SJSA1 (cell line): ENCODE data around the gene LMO2. TPM values are rescaled to one million over a fixed set of nuclear protein-coding genes. Genes with fewer than 3 reads are reported as not detected.

Source experiments
- DNase-seq, 2 experiments: peaks; one replicate each; pipeline ENCODE4 v3.0.0-alpha.2; 2015 to 2020; ENCODE audit warnings: low spot score in 2 of 2, low read depth in 1 of 2
- H3K27ac ChIP-seq: fragments of 250-450 bp; sonication (Bioruptor Pico); 2 replicates; pipeline ENCODE4 v1.5.1; 2020; ENCODE audit warnings: mild to moderate bottlenecking, moderate library complexity
- H3K27me3 ChIP-seq: fragments of 250-450 bp; sonication (Bioruptor Pico); replicated peaks from 2 replicates; pipeline ENCODE4 v1.5.1; 2020; ENCODE audit warnings: mild to moderate bottlenecking, moderate library complexity
- H3K36me3 ChIP-seq: fragments of 250-450 bp; sonication (Bioruptor Pico); 2 replicates; pipeline ENCODE4 v1.5.1; 2020; ENCODE audit warnings: mild to moderate bottlenecking
- H3K4me1 ChIP-seq: fragments of 250-450 bp; sonication (Bioruptor Pico); replicated peaks from 2 replicates; pipeline ENCODE4 v1.6.1; 2021; ENCODE audit warnings: mild to moderate bottlenecking
- H3K4me3 ChIP-seq: fragments of 250-450 bp; sonication (Bioruptor Pico); 2 replicates; pipeline ENCODE4 v1.5.1; 2020; ENCODE audit warnings: mild to moderate bottlenecking
- H3K9me3 ChIP-seq: fragments of 250-450 bp; sonication (Bioruptor Pico); replicated peaks from 2 replicates; pipeline ENCODE4 v1.5.1; 2020; ENCODE audit warnings: mild to moderate bottlenecking
- total RNA-seq: library from RNA; depleted of rRNA; stranded (reverse); fragments of >200 nt; shearing (Covaris generic); gene quantifications from 2 replicates; pipeline ENCODE4 v1.2.3, GENCODE V29; 2014

The LMO2 gene
- total RNA-seq, 1 experiment from 2014 or later = not detected

GRCh38 chr11:33889821-33890378 lies 2.0 kb downstream of the LMO2 start:
- no peak for DNase-seq
- Histone ChIP-seq H3K27ac (no peak overlapping the region), H3K36me3 (no peaks in the 10 kb centered on the region), H3K4me1 (no peaks in the 10 kb centered on the region), H3K4me3 (no peak overlapping the region), H3K27me3 (peaks cover 19% of the 10 kb centered on the region), H3K9me3 (no peaks in the 10 kb centered on the region)

DNA sequence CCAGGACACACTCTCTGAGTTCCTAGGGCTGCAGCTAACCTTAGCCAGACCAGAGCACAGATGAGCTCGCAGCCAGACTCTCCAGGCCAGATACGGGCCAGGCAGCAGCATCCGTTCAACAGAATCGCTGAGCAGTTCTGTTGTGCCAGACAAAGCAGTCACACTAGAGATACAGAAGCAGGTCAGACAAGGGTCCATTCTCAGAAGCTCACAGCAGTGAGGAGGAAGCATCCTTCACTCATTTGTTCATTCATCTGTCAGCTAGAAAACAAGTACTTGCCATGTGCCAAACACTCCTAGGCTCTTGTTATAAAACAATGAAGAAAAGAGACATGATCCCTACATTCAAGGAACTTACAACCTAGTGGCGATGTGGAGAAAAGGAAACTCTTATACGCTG lies 2.6 kb downstream of the LMO2 start:
- Histone ChIP-seq H3K27ac (no peak overlapping the region), H3K4me3 (no peak overlapping the region), H3K27me3 (peaks cover 16% of the 10 kb centered on the region), H3K36me3 (no peaks in the 10 kb centered on the region), H3K9me3 (no peaks in the 10 kb centered on the region), H3K4me1 (no peaks in the 10 kb centered on the region)
- no peak for DNase-seq

DNA sequence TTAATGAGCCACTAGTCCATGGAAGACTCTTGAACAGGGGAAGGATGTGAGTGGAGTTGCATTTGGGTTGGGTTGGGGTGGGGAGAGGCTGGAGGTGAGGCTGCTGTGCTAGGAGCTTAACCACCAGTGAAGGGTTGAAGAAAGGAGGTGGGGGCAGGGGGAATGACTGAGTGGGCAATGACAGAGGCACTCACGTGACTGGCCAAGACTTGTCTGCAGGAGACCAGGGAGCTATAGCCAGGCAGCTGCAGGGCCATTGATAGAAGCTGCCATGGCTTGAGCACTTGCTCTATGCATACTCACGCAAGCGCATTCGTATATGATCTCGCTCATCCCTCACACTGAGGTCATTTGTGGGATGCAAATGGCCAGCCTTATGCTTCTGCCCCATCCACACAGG lies 4.0 kb downstream of the LMO2 start:
- Histone ChIP-seq H3K9me3 (no peaks in the 10 kb centered on the region), H3K4me3 (no peak overlapping the region), H3K4me1 (no peaks in the 10 kb centered on the region), H3K27me3 (peaks cover 9% of the 10 kb centered on the region), H3K27ac (no peak overlapping the region), H3K36me3 (no peaks in the 10 kb centered on the region)
- DNase-seq = no peak

DNA sequence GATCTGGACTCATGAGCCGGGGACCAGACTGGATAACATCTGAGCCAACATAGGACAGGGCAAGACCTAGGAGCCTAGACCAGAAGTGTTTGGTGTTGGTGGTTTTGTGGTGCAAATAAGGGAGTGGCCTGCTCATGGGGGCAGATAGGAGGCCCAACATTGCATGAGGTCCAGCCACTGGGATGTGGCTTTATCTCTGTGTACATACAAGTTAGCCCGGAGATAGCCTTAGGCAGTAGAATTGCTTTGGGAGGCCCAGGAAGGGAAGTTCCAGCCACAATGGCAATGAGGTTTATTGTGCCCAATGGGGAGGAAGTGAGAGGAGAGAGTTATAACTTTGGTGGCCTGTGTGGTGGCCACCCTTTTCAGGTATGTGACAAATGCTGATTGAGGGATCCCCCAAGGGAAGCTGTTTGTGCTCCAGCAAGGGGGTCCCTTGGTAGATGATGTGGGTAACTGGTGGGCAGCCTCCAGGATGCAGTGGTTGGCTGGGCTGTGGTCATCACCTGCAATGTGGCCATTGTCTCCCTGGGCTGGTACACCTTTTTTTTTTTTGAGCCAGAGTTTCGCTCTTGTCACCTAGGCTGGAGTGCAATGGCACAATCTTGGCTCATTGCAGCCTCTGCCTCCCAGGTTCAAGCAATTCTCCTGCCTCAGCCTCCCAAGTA lies 6.4 kb downstream of the LMO2 start:
- no peak for DNase-seq
- Histone ChIP-seq H3K4me3 (no peak overlapping the region), H3K27ac (no peak overlapping the region), H3K36me3 (no peaks in the 10 kb centered on the region), H3K9me3 (no peaks in the 10 kb centered on the region), H3K27me3 (peaks cover 2% of the 10 kb centered on the region), H3K4me1 (no peaks in the 10 kb centered on the region)

DNA sequence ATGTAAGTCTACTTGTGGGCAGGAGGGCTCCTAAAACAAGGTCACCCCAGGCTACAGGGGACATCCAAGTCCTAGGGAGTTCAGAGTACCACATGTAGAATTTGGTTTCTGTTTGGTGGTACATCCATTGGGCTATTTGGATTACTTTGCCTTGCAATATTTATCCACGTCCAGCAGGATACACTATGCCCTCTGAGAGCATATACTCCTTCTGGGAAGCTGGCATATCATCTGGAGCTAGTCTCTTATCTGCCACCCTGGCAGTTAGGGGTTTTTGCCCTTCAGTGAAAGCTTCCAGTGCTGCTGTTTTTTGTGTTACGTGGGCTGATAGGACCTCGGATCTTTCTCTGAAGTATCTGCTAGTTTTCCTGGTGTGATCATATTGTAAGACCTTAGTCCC lies 7.3 kb downstream of the LMO2 start:
- no peaks in the 10 kb centered on the region for H3K4me1 ChIP-seq
- H3K4me3 ChIP-seq = no peak overlapping the region
- no peak for DNase-seq
- no peaks in the 10 kb centered on the region for H3K36me3 ChIP-seq
- H3K27me3 ChIP-seq = peaks cover 2% of the 10 kb centered on the region
- no peaks in the 10 kb centered on the region for H3K9me3 ChIP-seq
- H3K27ac ChIP-seq = no peak overlapping the region

GRCh38 chr11:33884035-33884434 lies 7.8 kb downstream of the LMO2 start:
- peaks cover 2% of the 10 kb centered on the region for H3K27me3 ChIP-seq

DNA sequence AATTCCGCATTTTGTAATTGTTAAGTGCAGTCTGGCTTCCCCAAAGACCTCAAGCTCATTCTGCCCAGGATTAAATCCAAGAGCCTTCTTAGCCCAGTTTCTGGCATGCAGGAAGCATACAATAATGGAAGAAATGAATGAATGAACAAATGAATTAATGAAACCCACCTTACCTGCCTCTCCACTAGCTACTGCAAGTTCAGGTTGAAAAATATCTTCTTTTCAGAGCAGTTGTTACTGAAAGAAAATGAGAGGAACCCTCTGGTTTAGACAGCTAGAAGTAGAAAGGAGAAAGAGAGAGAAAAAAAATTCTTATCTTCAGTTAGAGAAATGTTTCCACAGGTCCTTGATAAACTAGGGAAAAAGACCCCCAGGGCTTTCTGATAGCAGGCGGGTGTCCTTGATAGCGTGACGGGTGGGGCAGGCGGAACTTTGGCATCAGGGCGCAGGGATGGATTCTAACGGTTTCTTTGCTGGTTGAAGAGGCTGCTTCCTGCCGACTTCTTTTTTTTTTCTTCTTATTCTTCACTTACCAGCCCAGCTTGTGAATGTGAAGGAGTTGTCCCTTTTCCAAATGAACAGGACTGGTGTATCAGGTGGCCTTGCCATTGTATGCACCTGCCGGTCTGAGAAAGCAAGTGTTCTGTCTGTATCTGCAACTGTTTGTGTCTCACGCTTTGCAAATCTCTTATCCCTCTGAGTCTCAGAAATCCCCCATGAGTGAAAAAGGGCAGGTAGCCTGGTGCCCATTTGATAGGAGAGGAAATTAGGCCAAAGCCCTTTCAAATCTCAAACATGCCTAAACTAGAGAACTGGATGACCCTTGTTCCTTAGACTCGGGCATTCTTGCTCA lies 10.0 kb downstream of the LMO2 start:
- DNase-seq = no peak
- no peaks in the 10 kb centered on the region for H3K4me1 ChIP-seq
- no peak overlapping the region for H3K4me3 ChIP-seq
- no peaks in the 10 kb centered on the region for H3K36me3 ChIP-seq
- peaks cover 8% of the 10 kb centered on the region for H3K27me3 ChIP-seq
- no peak overlapping the region for H3K27ac ChIP-seq
- H3K9me3 ChIP-seq = no peaks in the 10 kb centered on the region

More at GRCh38 chr11:33884035-33884434, 7.8 kb downstream of the LMO2 start:
- no peak overlapping the region for H3K4me3 ChIP-seq
- DNase-seq = no peak
- no peak overlapping the region for H3K27ac ChIP-seq
- H3K36me3 ChIP-seq = no peaks in the 10 kb centered on the region
- H3K4me1 ChIP-seq = no peaks in the 10 kb centered on the region
- no peaks in the 10 kb centered on the region for H3K9me3 ChIP-seq

DNA sequence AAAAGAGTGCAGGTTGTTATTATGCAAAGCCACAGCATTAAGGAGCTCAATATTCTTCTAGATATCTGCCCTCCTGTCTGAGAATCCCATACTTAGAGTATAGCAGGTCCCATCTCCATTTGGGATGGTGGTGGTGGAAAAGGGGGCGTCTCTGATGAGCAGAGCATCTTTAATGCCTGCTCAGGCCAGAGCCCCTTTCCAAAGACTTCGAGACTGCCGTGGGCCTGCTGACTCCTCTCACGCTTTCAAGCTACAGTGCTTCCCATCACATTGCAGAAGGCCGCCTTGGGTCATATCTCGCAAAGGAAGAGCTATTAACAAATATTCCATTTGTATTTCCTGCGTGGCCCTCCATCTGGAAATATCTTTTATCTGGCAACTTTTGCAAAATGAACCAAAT lies 10.9 kb downstream of the LMO2 start:
- H3K4me3 ChIP-seq = no peak overlapping the region
- H3K36me3 ChIP-seq = no peaks in the 10 kb centered on the region
- H3K27me3 ChIP-seq = peaks cover 11% of the 10 kb centered on the region
- no peak for DNase-seq
- no peaks in the 10 kb centered on the region for H3K9me3 ChIP-seq
- H3K4me1 ChIP-seq = no peaks in the 10 kb centered on the region
- H3K27ac ChIP-seq = no peak overlapping the region

DNA sequence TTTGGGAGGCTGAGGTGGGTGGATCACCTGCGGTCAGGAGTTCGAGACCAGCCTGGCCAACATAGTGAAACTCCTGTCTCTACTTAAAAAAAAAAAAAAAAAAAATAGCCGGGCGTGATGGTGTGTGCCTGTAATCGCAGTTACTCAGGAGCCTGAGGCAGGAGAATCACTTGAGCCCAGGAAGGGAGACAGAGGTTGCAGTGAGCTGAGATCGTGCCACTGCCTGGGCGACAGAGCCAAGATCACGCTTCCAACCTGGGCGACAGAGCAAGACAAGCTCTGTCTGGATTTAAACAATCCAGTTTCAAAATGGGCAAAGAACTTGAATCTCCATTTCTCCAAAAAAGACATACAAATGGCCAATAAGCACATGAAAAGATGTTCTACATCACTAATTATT lies 12.5 kb downstream of the LMO2 start:
- Histone ChIP-seq H3K27me3 (peaks cover 14% of the 10 kb centered on the region), H3K9me3 (no peaks in the 10 kb centered on the region)

DNA sequence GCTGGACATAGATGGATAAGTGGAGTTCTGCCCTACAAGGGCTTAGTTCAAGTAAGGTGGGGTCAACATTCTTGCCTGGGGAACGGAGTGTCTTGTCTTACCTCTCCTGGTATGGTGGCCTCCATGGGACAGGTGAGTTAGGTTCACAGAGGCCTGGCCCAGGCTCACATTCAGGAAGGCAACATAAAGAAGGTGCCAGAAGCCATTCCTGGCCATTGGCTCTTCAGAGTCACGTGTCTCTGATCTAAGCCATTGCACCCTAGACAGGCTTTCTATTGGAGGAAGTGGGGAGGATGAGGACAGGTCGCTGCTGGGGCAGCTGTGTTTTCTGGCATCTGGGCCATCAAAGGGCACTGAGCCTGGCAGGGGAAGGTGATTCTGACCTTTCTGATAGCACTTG lies 14.8 kb downstream of the LMO2 start:
- DNase-seq = no peak
- no peak overlapping the region for H3K4me3 ChIP-seq

More for the DNA sequence above, 12.5 kb downstream of the LMO2 start:
- H3K27ac ChIP-seq = no peak overlapping the region
- H3K36me3 ChIP-seq = no peaks in the 10 kb centered on the region
- no peak for DNase-seq
- H3K4me3 ChIP-seq = no peak overlapping the region
- no peaks in the 10 kb centered on the region for H3K4me1 ChIP-seq

GRCh38 chr11:33875621-33876294 lies 16.1 kb downstream of the LMO2 start:
- Histone ChIP-seq H3K27ac (no peak overlapping the region), H3K27me3 (peaks cover 45% of the 10 kb centered on the region), H3K4me1 (no peaks in the 10 kb centered on the region), H3K4me3 (no peak overlapping the region), H3K36me3 (no peaks in the 10 kb centered on the region), H3K9me3 (no peaks in the 10 kb centered on the region)
- no peak for DNase-seq

More for the DNA sequence above, 14.8 kb downstream of the LMO2 start:
- no peaks in the 10 kb centered on the region for H3K4me1 ChIP-seq
- no peaks in the 10 kb centered on the region for H3K36me3 ChIP-seq
- no peak overlapping the region for H3K27ac ChIP-seq
- no peaks in the 10 kb centered on the region for H3K9me3 ChIP-seq
- peaks cover 35% of the 10 kb centered on the region for H3K27me3 ChIP-seq

- no peaks in the 10 kb centered on the region for H3K9me3 ChIP-seq
- no peak for DNase-seq
- no peak overlapping the region for H3K4me3 ChIP-seq
- peaks cover 5% of the 10 kb centered on the region for H3K4me1 ChIP-seq
- H3K27ac ChIP-seq = no peak overlapping the region
- peaks cover 52% of the 10 kb centered on the region for H3K27me3 ChIP-seq
- no peaks in the 10 kb centered on the region for H3K36me3 ChIP-seq
Measured at GRCh38 chr11:33874910-33875490, 16.9 kb downstream of the LMO2 start.

DNA sequence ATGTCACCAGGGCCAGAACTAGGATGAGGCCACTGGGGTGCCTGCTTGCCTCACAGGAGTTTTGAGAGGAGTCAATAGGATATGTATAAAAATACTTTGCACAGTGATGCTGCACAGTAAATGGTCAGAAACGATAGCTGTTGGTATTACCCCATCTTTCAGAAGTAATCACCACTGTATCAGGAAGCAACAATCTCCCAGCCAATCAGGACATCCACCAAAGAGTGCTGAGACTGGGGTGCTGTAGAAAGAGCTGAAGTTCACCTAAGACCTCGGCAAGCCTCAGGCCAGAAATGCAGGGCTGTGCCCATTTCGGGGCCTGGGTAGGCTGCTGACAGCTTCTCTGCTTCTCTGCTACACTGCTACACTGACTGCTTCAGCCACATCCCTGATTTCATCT lies 17.4 kb downstream of the LMO2 start:
- Histone ChIP-seq H3K4me3 (no peak overlapping the region), H3K27me3 (peaks cover 58% of the 10 kb centered on the region), H3K27ac (no peak overlapping the region), H3K4me1 (peaks cover 6% of the 10 kb centered on the region), H3K36me3 (no peaks in the 10 kb centered on the region), H3K9me3 (no peaks in the 10 kb centered on the region)
- no peak for DNase-seq
